Cerebellar nuclear complex (tissue), 1 donor: ENCODE data around the gene NBEAL2.

Experiments used
- DNase-seq, 2 experiments: peaks; one replicate each; lab custom pipeline; 2025; lab: John Stamatoyannopoulos, UW

The NBEAL2 gene

GRCh38 chr3:46986782-46987310, 7.4 kb downstream of the NBEAL2 start:
- no peak for DNase-seq

GRCh38 chr3:46987319-46987742, 7.9 kb downstream of the NBEAL2 start:
- no peak for DNase-seq

GRCh38 chr3:46987743-46988401, 8.4 kb downstream of the NBEAL2 start:
- DNase-seq: no peak

GRCh38 chr3:46988616-46989015, 9.2 kb downstream of the NBEAL2 start:
- no peak for DNase-seq

GRCh38 chr3:46989146-46989810, 9.8 kb downstream of the NBEAL2 start:
- DNase-seq: no peak

GRCh38 chr3:46990573-46991374, 11.3 kb downstream of the NBEAL2 start:
- DNase-seq: no peak

- DNase-seq: no peak
Measured at GRCh38 chr3:46991406-46992165, 12.1 kb downstream of the NBEAL2 start.

- no peak for DNase-seq
Measured at GRCh38 chr3:46992231-46992630, 12.8 kb downstream of the NBEAL2 start.

GRCh38 chr3:46993292-46993691, 13.8 kb downstream of the NBEAL2 start:
- no peak for DNase-seq

- DNase-seq: no peak
Measured at GRCh38 chr3:46993986-46994385, 14.5 kb downstream of the NBEAL2 start.

GRCh38 chr3:46994801-46995731, 15.6 kb downstream of the NBEAL2 start:
- DNase-seq: peak in 1 of 2 experiments; percentile 52

- no peak for DNase-seq
Measured at GRCh38 chr3:46995901-46996562, 16.6 kb downstream of the NBEAL2 start.

GRCh38 chr3:46996689-46997452, 17.4 kb downstream of the NBEAL2 start:
- no peak for DNase-seq

- DNase-seq: no peak
Measured at GRCh38 chr3:46997453-46998091, 18.1 kb downstream of the NBEAL2 start.

GRCh38 chr3:46998121-46998851, 18.8 kb downstream of the NBEAL2 start:
- DNase-seq: no peak

- no peak for DNase-seq
Measured at GRCh38 chr3:46998852-46999515, 19.5 kb downstream of the NBEAL2 start.

GRCh38 chr3:46999516-47000197, 20.2 kb downstream of the NBEAL2 start:
- DNase-seq: no peak
